ENCODE measurements around the gene IPO11.
"Not testable (repeated sequence)": the region's sequence is repeated elsewhere in the genome, so short reads cannot be mapped to it uniquely, and the experiment has no call there.

Gene IPO11

GRCh38 chr5:62603934-62604333, 191.4 kb downstream of the IPO11 start:
- no peak for DNase-seq (ENCODE audit: low spot score)

GRCh38 chr5:62605638-62606037, 193.1 kb downstream of the IPO11 start:
- no peak for DNase-seq (ENCODE audit: low spot score)

- DNase-seq (ENCODE audit: low spot score): no peak
Observed at GRCh38 chr5:62606878-62607277, 194.3 kb downstream of the IPO11 start.

- no peak for DNase-seq (ENCODE audit: low spot score)
Observed at GRCh38 chr5:62607615-62608014, 195.1 kb downstream of the IPO11 start.

- DNase-seq (ENCODE audit: low spot score): no peak
Observed at GRCh38 chr5:62608529-62609511, 196.3 kb downstream of the IPO11 start.

GRCh38 chr5:62614355-62614754, 201.8 kb downstream of the IPO11 start:
- DNase-seq (ENCODE audit: low spot score): no peak

GRCh38 chr5:62616615-62617277, 204.2 kb downstream of the IPO11 start:
- DNase-seq (ENCODE audit: low spot score): no peak

- no peak for DNase-seq (ENCODE audit: low spot score)
Observed at GRCh38 chr5:62617943-62618342, 205.4 kb downstream of the IPO11 start.

- DNase-seq (ENCODE audit: low spot score): no peak
Observed at GRCh38 chr5:62620761-62621160, 208.2 kb downstream of the IPO11 start.

- DNase-seq (ENCODE audit: low spot score): peak; percentile 45
Observed at GRCh38 chr5:62621280-62621679, 208.7 kb downstream of the IPO11 start.

- DNase-seq (ENCODE audit: low spot score): no peak
Observed at GRCh38 chr5:62623271-62623670, 210.7 kb downstream of the IPO11 start.

GRCh38 chr5:62624436-62624835, 211.9 kb downstream of the IPO11 start:
- not testable (repeated sequence) for DNase-seq (ENCODE audit: low spot score)

GRCh38 chr5:62626534-62626933, 214.0 kb downstream of the IPO11 start:
- DNase-seq (ENCODE audit: low spot score): no peak

GRCh38 chr5:62627121-62627520, 214.6 kb downstream of the IPO11 start:
- DNase-seq (ENCODE audit: low spot score): no peak

- DNase-seq (ENCODE audit: low spot score): no peak
Observed at GRCh38 chr5:62627901-62628300, 215.3 kb downstream of the IPO11 start.

- DNase-seq (ENCODE audit: low spot score): no peak
Observed at GRCh38 chr5:62631909-62632580, 219.5 kb downstream of the IPO11 start.

GRCh38 chr5:62633243-62633642, 220.7 kb downstream of the IPO11 start:
- no peak for DNase-seq (ENCODE audit: low spot score)

GRCh38 chr5:62640446-62640845, 227.9 kb downstream of the IPO11 start:
- no peak for DNase-seq (ENCODE audit: low spot score)

GRCh38 chr5:62642468-62642867, 229.9 kb downstream of the IPO11 start:
- DNase-seq (ENCODE audit: low spot score): no peak

- DNase-seq (ENCODE audit: low spot score): no peak
Observed at GRCh38 chr5:62643556-62644451, 231.2 kb downstream of the IPO11 start.

- no peak for DNase-seq (ENCODE audit: low spot score)
Observed at GRCh38 chr5:62645223-62645622, 232.7 kb downstream of the IPO11 start.

GRCh38 chr5:62647241-62647640, 234.7 kb downstream of the IPO11 start:
- DNase-seq (ENCODE audit: low spot score): no peak

Data from D341Med (cell line).